Measurements from ENCODE around the gene INKA2. TPM values are rescaled to one million over a fixed set of nuclear protein-coding genes. Genes with fewer than 3 reads are reported as not detected.

Gene INKA2
- polyA plus RNA-seq, 1 experiment, result 2.7 TPM

DNA sequence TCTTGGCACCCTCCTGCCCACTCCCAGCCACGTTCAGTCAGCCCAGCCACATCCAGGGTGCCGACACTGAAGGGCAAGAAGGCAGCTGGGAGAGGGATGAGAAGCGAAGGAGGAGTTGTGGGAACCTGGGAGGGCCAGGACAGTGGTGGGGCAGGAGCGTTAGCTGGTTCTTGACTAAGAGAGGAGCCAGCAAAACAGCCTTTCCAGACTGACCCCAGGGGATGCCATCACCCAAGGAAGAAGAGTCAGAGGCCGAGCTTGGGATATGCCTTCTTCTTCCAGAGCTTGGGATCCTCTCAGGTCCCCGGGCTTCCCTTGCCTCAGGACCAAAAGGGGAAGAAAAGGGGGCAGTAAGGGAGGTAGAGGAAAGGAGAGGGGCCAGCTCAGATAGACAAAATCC lies 7.2 kb downstream of the INKA2 start:
- H3K27ac ChIP-seq (ENCODE audit: low read depth, low read length), result no peak overlapping the region
- ChIA-PET POLR2A (no interaction called here), CTCF (interaction anchor here (1.1 to 10.1 kb wide), 5 partner anchors 14 to 37 kb away, joined by 3 to 80 read pairs (median 4); no protein-coding TSS in a partner anchor)

DNA sequence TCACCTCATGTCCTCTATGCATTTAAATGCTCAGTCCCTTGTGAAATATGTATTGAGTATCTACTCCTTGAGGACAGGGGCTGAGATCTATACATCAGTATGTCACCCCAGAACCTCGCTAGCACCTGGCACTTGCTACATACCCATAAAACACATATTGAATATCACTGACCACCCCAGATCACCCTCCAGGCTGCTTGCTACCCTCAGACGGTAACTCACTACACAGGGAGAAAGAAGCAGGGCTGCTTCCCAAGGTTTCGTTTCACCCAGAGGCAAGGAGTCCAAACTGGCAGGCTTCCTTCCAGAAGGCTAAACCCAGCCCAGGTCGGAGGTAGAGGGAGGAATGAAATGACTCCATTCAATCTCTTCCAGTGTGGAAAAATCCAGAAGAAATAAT lies 8.5 kb downstream of the INKA2 start:
- TF ChIP-seq, protein P1, sequence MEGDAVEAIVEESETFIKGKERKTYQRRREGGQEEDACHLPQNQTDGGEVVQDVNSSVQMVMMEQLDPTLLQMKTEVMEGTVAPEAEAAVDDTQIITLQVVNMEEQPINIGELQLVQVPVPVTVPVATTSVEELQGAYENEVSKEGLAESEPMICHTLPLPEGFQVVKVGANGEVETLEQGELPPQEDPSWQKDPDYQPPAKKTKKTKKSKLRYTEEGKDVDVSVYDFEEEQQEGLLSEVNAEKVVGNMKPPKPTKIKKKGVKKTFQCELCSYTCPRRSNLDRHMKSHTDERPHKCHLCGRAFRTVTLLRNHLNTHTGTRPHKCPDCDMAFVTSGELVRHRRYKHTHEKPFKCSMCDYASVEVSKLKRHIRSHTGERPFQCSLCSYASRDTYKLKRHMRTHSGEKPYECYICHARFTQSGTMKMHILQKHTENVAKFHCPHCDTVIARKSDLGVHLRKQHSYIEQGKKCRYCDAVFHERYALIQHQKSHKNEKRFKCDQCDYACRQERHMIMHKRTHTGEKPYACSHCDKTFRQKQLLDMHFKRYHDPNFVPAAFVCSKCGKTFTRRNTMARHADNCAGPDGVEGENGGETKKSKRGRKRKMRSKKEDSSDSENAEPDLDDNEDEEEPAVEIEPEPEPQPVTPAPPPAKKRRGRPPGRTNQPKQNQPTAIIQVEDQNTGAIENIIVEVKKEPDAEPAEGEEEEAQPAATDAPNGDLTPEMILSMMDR (IDR thresholded peaks at IDR 0.05; ENCODE audit: low read depth, low read length), result no peak
- ChIA-PET CTCF (interaction anchor here (1.1 to 10.1 kb wide), 2 partner anchors 16 to 24 kb away, joined by 4 to 80 read pairs; no protein-coding TSS in a partner anchor), POLR2A (no interaction called here)
- no peak for DNase-seq (ENCODE audit: low read depth, low spot score)
- Histone ChIP-seq H3K4me3 (ENCODE audit: low read depth, low read length) (no peak overlapping the region), H3K27me3 (ENCODE audit: control insufficient read depth, insufficient read depth, low read length) (no peaks in the 10 kb centered on the region), H3K27ac (ENCODE audit: low read depth, low read length) (no peak overlapping the region), H3K9me3 (ENCODE audit: control insufficient read depth, insufficient read depth, low read length) (no peaks in the 10 kb centered on the region)

More for the DNA sequence above, 7.2 kb downstream of the INKA2 start:
- Histone ChIP-seq H3K9me3 (ENCODE audit: control insufficient read depth, insufficient read depth, low read length) (no peaks in the 10 kb centered on the region), H3K4me3 (ENCODE audit: low read depth, low read length) (no peak overlapping the region), H3K27me3 (ENCODE audit: control insufficient read depth, insufficient read depth, low read length) (no peaks in the 10 kb centered on the region)
- TF ChIP-seq, protein P1 (IDR thresholded peaks at IDR 0.05; ENCODE audit: low read depth, low read length), result no peak
- no peak for DNase-seq (ENCODE audit: low read depth, low spot score)

DNA sequence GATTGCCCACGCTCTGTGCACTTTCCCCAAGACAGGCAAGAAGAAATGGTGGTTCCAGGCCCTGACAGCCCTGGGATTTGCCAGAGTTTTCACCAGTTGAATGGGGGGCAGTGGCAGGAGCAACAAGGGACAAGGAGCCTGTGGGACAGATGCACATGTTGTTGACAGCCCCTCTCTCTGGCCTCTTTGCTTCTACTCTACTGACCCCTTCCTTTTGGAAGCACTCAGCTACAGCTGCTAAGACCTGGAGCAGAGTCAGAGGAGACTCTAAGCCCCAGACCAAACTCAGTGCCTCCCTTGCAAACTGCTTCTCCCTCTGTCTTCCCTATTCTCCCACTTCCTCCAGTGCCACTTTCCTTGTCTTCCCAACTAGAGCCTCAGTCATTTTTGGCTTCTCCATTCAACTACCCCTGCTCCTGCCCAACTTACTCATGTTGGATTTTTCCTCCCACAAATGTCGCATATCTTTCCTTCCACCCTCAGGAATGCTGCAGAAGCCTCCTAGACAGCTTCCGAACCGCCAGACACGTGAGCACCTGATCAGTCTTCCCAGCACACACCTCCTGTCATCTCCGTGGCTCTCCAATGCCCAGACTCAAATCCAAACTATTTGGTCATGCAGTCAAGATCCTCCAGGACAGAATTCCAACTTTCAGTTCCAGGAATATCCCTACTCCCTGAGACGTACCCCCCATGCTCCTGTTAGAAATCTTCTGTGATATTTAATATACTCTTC lies 9.1 kb downstream of the INKA2 start:
- POLR2A ChIA-PET, result no interaction called here
- DNase-seq (ENCODE audit: low read depth, low spot score), result no peak
- no peaks in the 10 kb centered on the region for H3K27me3 ChIP-seq (ENCODE audit: control insufficient read depth, insufficient read depth, low read length)
- CTCF ChIA-PET, result interaction anchor here (1.5 to 10.1 kb wide), 4 partner anchors 15 to 248 kb away, joined by 4 to 80 read pairs (median 13); no protein-coding TSS in a partner anchor
- H3K4me3 ChIP-seq (ENCODE audit: low read depth, low read length), result no peak overlapping the region
- no peaks in the 10 kb centered on the region for H3K9me3 ChIP-seq (ENCODE audit: control insufficient read depth, insufficient read depth, low read length)
- TF ChIP-seq, protein P1 (IDR thresholded peaks at IDR 0.05; ENCODE audit: low read depth, low read length), result no peak
- H3K27ac ChIP-seq (ENCODE audit: low read depth, low read length), result no peak overlapping the region

DNA sequence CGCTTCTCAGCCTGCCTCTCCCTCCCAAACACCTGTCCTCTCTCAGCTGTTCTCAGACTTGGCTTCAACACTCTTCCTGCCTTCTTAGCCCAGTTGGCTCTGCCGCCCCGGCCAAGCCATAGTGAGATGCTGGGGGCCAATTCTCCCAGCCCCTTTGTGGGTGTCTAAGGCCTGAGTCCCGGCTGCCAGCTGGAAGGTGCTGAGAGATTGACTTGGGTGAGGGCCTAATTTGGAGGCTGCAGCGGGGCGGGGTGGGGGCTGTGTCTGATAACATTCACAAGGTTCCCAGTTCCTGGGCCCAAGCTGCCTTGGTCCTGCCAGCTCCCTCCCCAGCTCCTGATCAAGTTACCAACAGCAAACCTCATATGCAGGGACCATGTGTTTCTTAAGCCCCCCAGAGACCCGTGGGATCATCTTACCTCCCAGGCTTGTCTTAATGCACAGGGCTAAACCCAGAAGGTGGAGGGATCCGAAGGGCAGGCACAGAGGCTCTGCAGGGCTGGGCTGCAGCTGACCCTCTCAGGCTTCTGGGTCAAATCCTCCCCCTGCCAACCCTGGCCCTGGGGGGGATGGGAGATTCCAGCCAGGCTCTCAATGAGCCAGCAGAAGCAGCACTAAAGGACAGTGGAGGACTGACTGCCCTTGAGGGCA lies 9.8 kb downstream of the INKA2 start:
- H3K9me3 ChIP-seq (ENCODE audit: control insufficient read depth, insufficient read depth, low read length), result no peaks in the 10 kb centered on the region
- TF ChIP-seq, protein P1 (IDR thresholded peaks at IDR 0.05; ENCODE audit: low read depth, low read length), result no peak
- H3K27ac ChIP-seq (ENCODE audit: low read depth, low read length), result no peak overlapping the region
- ChIA-PET POLR2A (no interaction called here), CTCF (interaction anchor here (1.5 to 3.0 kb wide), 3 partner anchors 14 to 247 kb away, joined by 4 to 14 read pairs (median 12); no protein-coding TSS in a partner anchor)
- DNase-seq (ENCODE audit: low read depth, low spot score), result no peak
- H3K27me3 ChIP-seq (ENCODE audit: control insufficient read depth, insufficient read depth, low read length), result no peaks in the 10 kb centered on the region
- H3K4me3 ChIP-seq (ENCODE audit: low read depth, low read length), result no peak overlapping the region

DNA sequence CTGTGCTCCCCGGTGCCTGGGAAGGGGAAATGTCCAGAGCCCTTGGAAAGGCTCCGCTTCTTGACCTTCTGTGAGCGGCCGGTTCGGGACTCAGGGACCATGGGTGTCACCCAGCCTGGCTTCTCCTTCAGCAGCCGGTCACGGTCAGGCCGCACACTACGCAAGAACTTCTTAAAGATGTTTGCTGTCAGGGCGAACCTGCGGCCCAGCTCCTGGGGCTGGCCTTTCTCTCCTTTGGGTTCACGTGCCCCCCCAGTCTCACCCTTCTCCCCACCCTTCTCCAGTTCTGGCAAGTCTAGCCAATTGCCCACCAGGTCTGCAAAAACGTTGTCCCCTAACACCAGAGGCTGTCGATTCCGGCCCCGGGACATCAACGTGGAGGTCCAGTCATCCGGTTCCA lies 12.1 kb downstream of the INKA2 start:
- DNase-seq (ENCODE audit: low read depth, low spot score), result no peak
- Histone ChIP-seq H3K4me3 (ENCODE audit: low read depth, low read length) (no peak overlapping the region), H3K27me3 (ENCODE audit: control insufficient read depth, insufficient read depth, low read length) (no peaks in the 10 kb centered on the region), H3K9me3 (ENCODE audit: control insufficient read depth, insufficient read depth, low read length) (no peaks in the 10 kb centered on the region), H3K27ac (ENCODE audit: low read depth, low read length) (no peak overlapping the region)
- TF ChIP-seq, protein P1 (IDR thresholded peaks at IDR 0.05; ENCODE audit: low read depth, low read length), result no peak
- CTCF ChIA-PET, result interaction anchor here (3.1 kb wide), 1 partner anchor 12 kb away, joined by 27 read pairs; no protein-coding TSS in a partner anchor
- POLR2A ChIA-PET, result no interaction called here
